ENCODE data around the gene ZBTB8B. TPM values are rescaled to one million over a fixed set of nuclear protein-coding genes. Genes with fewer than 3 reads are reported as not detected.

Gene ZBTB8B
- total RNA-seq, 1 experiment from 2014 or later = 0.08 TPM

GRCh38 chr1:32487182-32487581 lies 22.3 kb downstream of the ZBTB8B start:
- no peaks in the 10 kb centered on the region; the same call in 1 of the 2 replicates for H3K27me3 ChIP-seq (ENCODE audit: control insufficient read depth, insufficient read depth, low read length)
- DNase-seq (ENCODE audit: low read depth, low spot score) = no peak
- no peaks in the 10 kb centered on the region for H3K4me1 ChIP-seq (ENCODE audit: control insufficient read depth, insufficient read depth, low read length)
- intact Hi-C loops (cut with micrococcal nuclease; ENCODE audit: unreplicated experiment) (no loop called here), in situ Hi-C loops (cut with HindIII; ENCODE audit: low pct_unique_long_range_greater_than_20kb, low sequenced_read_pairs) (no loop called here)
- ChIA-PET CTCF (no interaction called here), POLR2A (no interaction called here)
- no peak overlapping the region for H3K27ac ChIP-seq (ENCODE audit: low read length)
- TF ChIP-seq SIN3A (IDR thresholded peaks at IDR 0.05; ENCODE audit: borderline replicate concordance, insufficient read depth, low read depth, low read length) (no peak), TCF7L2 (IDR thresholded peaks at IDR 0.05; ENCODE audit: low read depth, low read length) (no peak), CTCF (IDR thresholded peaks at IDR 0.05) (no peak), POLR2AphosphoS5 (IDR thresholded peaks at IDR 0.05; ENCODE audit: low read depth, low read length) (no peak), REST (IDR thresholded peaks at IDR 0.05; ENCODE audit: insufficient read depth in 1 of 2, low read depth in 2 of 2, low read length in 1 of 2) (no peak)
- ATAC-seq = no peak
- no peaks in the 10 kb centered on the region for H3K36me3 ChIP-seq (ENCODE audit: control insufficient read depth, insufficient read depth, low read length)
- H3K9me3 ChIP-seq (ENCODE audit: control insufficient read depth, insufficient read depth, low read depth, low read length) = no peaks in the 10 kb centered on the region
- BruUV-seq (replicated peaks) = no TSS peak
- H3K4me3 ChIP-seq (ENCODE audit: low read depth in 2 of 2, low read length in 2 of 2) = no peak overlapping the region

- in situ Hi-C loops (cut with HindIII; ENCODE audit: low pct_unique_long_range_greater_than_20kb, low sequenced_read_pairs) (no loop called here), intact Hi-C loops (cut with micrococcal nuclease; ENCODE audit: unreplicated experiment) (no loop called here)
- Histone ChIP-seq H3K27ac (ENCODE audit: low read length) (no peak overlapping the region), H3K4me1 (ENCODE audit: control insufficient read depth, insufficient read depth, low read length) (no peaks in the 10 kb centered on the region), H3K9me3 (ENCODE audit: control insufficient read depth, insufficient read depth, low read depth, low read length) (no peaks in the 10 kb centered on the region), H3K27me3 (ENCODE audit: control insufficient read depth, insufficient read depth, low read length) (no peaks in the 10 kb centered on the region; the same call in 1 of the 2 replicates), H3K36me3 (ENCODE audit: control insufficient read depth, insufficient read depth, low read length) (no peaks in the 10 kb centered on the region), H3K4me3 (ENCODE audit: low read depth in 2 of 2, low read length in 2 of 2) (no peak overlapping the region)
- ChIA-PET POLR2A (no interaction called here), CTCF (no interaction called here)
- TF ChIP-seq SIN3A (IDR thresholded peaks at IDR 0.05; ENCODE audit: borderline replicate concordance, insufficient read depth, low read depth, low read length) (no peak), CTCF (IDR thresholded peaks at IDR 0.05) (no peak), POLR2AphosphoS5 (IDR thresholded peaks at IDR 0.05; ENCODE audit: low read depth, low read length) (no peak), REST (IDR thresholded peaks at IDR 0.05; ENCODE audit: insufficient read depth in 1 of 2, low read depth in 2 of 2, low read length in 1 of 2) (no peak), TCF7L2 (IDR thresholded peaks at IDR 0.05; ENCODE audit: low read depth, low read length) (no peak)
- no peak for DNase-seq (ENCODE audit: low read depth, low spot score)
- no TSS peak for BruUV-seq (replicated peaks)
- no peak for ATAC-seq
Measured at GRCh38 chr1:32489774-32490454, 25.0 kb downstream of the ZBTB8B start.

Measured in Panc1 (cell line).